Fibroblast of skin of right quadriceps (primary cell): ENCODE results near the gene LRP2.

ENCODE experiments used
- DNase-seq: peaks from one replicate; pipeline ENCODE4 v3.0.0-alpha.2; 2013

Gene LRP2

GRCh38 chr2:169116327-169116726, 246.0 kb downstream of the LRP2 start:
- no peak for DNase-seq

GRCh38 chr2:169114056-169114455, 248.3 kb downstream of the LRP2 start:
- DNase-seq: no peak

- no peak for DNase-seq
Measured at GRCh38 chr2:169112841-169113240, 249.5 kb downstream of the LRP2 start.

GRCh38 chr2:169110916-169111315, 251.4 kb downstream of the LRP2 start:
- DNase-seq: no peak

- no peak for DNase-seq
Measured at GRCh38 chr2:169110419-169110818, 251.9 kb downstream of the LRP2 start.

- DNase-seq: peak; percentile 57
Measured at GRCh38 chr2:169109502-169110409, 252.6 kb downstream of the LRP2 start.

- DNase-seq: no peak
Measured at GRCh38 chr2:169108099-169108884, 254.0 kb downstream of the LRP2 start.

- no peak for DNase-seq
Measured at GRCh38 chr2:169107645-169108044, 254.7 kb downstream of the LRP2 start.

- DNase-seq: no peak
Measured at GRCh38 chr2:169106563-169107545, 255.5 kb downstream of the LRP2 start.

GRCh38 chr2:169106134-169106533, 256.2 kb downstream of the LRP2 start:
- DNase-seq: no peak

GRCh38 chr2:169105476-169105875, 256.9 kb downstream of the LRP2 start:
- no peak for DNase-seq

GRCh38 chr2:169104848-169105247, 257.5 kb downstream of the LRP2 start:
- no peak for DNase-seq

- peak; percentile 83 for DNase-seq
Measured at GRCh38 chr2:169095621-169096105, 266.7 kb downstream of the LRP2 start.

GRCh38 chr2:169094676-169095075, 267.7 kb downstream of the LRP2 start:
- DNase-seq: no peak

GRCh38 chr2:169093535-169093934, 268.8 kb downstream of the LRP2 start:
- no peak for DNase-seq

GRCh38 chr2:169091761-169092519, 270.4 kb downstream of the LRP2 start:
- DNase-seq: peak; percentile 9

- no peak for DNase-seq
Measured at GRCh38 chr2:169091256-169091655, 271.1 kb downstream of the LRP2 start.

- DNase-seq: peak; percentile 8
Measured at GRCh38 chr2:169090133-169090820, 272.1 kb downstream of the LRP2 start.

GRCh38 chr2:169089182-169089581, 273.2 kb downstream of the LRP2 start:
- DNase-seq: no peak

- no peak for DNase-seq
Measured at GRCh38 chr2:169087757-169088379, 274.5 kb downstream of the LRP2 start.
